ENCODE data around the gene NFIC.
"Not testable (repeated sequence)": the region's sequence is repeated elsewhere in the genome, so short reads cannot be mapped to it uniquely, and the experiment has no call there.

DNA sequence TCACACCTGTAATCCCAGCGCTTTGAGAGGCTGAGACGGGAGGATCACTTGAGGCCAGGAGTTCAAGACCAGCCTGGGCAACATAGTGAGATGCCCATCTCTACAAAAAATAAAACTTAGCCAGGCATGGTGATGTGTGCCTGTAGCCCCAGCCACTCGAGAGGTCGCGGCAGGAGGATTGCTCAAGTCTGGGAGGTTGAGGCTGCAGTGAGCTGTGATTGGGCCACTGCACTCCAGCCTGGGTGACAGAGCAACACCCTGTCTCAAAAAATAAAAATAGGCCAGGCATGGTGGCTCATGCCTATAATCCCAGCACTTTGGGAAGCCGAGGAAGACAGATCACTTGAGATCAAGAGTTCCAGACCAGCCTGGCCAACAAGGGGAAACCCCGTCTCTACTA lies 32.9 kb downstream of the NFIC start:
- TF ChIP-seq, protein P1, sequence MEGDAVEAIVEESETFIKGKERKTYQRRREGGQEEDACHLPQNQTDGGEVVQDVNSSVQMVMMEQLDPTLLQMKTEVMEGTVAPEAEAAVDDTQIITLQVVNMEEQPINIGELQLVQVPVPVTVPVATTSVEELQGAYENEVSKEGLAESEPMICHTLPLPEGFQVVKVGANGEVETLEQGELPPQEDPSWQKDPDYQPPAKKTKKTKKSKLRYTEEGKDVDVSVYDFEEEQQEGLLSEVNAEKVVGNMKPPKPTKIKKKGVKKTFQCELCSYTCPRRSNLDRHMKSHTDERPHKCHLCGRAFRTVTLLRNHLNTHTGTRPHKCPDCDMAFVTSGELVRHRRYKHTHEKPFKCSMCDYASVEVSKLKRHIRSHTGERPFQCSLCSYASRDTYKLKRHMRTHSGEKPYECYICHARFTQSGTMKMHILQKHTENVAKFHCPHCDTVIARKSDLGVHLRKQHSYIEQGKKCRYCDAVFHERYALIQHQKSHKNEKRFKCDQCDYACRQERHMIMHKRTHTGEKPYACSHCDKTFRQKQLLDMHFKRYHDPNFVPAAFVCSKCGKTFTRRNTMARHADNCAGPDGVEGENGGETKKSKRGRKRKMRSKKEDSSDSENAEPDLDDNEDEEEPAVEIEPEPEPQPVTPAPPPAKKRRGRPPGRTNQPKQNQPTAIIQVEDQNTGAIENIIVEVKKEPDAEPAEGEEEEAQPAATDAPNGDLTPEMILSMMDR (IDR thresholded peaks at IDR 0.05), result not testable (repeated sequence)
- TF ChIP-seq POLR2A (IDR thresholded peaks at IDR 0.05), result not testable (repeated sequence)
